Stimulated activated CD8-positive, alpha-beta memory T cell treated with anti-CD3 and anti-CD28 coated beads, Interleukin-12 subunit alpha, Interleukin-12 subunit beta, amount 100 ng/mL, for 4 hours (primary cell): ENCODE measurements around the gene SPCS2.
A peak's percentile ranks its signal among the peaks of the same experiment; 100 is the strongest.
"Not testable (repeated sequence)": the region's sequence is repeated elsewhere in the genome, so short reads cannot be mapped to it uniquely, and the experiment has no call there.

Experiments used
- DNase-seq: peaks from one replicate; pipeline ENCODE4 v3.0.0-alpha.2; 2020; ENCODE audit warnings: low read depth

Gene SPCS2

GRCh38 chr11:75001686-75002085 lies 52.6 kb downstream of the SPCS2 start:
- no peak for DNase-seq

DNA sequence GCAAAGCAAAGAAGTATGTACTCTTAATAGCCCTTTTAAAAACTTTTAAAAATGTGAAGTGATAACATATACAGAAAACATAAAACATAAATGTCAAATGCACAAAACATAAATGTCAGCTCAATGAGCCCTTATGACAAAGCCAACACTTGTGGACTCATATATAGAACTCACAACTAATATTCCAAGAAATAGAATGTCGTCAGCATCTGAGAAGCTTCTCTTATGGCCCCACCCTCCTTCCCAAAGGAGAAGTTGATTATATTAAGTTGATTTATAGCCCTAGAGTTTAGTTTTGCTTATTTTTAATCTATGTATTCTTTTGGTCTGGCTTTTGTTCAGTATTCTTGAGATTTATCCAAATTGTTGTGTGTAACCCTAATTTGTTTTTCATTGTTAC lies 53.5 kb downstream of the SPCS2 start:
- DNase-seq: no peak

DNA sequence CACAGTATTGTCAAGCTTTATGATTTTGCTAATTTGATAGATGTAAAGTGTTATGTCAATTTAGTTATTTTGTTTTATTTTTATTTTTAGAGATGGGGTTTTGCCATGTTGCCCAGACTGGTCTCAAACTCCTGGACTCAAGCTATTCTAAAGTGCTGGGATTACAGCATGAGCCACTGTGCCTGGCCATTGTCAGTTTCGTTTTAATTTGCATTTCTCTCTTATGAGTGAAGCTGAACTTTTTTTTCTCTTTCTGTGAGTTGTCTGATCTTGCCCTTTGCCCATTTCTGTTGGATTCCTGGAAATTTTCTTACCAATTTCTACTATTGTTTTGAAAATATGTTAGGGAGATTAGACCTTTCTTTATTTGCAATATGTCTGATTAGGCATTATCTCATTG lies 55.1 kb downstream of the SPCS2 start:
- DNase-seq: no peak

DNA sequence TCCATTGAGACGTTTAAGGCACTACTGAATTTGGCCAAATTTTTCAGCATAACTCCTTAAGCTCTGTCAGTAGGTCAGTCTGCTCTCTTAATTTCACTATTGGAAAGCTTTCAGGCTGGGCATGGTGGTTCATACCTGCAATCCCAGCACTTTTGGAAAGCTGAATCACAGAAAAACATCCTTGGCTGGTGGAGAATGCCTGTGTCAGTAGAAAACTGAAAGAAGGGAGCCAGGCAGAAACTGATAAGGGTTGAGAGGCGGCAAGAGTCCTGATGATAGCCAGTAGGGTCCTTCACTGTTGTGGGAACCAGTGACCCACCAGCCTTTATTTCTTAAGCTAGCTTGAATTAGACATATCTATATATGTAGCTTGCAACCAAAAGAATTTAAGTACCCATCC lies 62.3 kb downstream of the SPCS2 start:
- no peak for DNase-seq

DNA sequence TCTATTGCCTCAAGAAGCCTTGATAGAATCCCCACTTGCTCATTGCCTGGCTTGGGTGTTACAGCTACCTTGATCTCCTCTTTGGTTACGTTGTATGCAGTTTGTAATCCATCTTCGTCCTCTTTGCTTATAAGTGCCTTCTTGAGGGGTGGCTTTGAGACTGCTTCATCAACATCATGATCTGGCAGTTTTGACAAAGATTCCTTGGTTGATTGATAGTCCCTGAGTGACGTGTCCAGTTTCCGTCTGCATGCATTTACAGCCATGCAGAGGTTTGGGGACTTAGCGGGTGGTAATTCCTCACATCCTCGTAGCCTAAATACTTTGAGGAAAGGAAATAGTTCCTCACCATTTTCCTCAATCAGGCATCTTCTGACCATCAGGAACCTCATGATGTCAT lies 62.8 kb downstream of the SPCS2 start:
- DNase-seq: no peak

DNA sequence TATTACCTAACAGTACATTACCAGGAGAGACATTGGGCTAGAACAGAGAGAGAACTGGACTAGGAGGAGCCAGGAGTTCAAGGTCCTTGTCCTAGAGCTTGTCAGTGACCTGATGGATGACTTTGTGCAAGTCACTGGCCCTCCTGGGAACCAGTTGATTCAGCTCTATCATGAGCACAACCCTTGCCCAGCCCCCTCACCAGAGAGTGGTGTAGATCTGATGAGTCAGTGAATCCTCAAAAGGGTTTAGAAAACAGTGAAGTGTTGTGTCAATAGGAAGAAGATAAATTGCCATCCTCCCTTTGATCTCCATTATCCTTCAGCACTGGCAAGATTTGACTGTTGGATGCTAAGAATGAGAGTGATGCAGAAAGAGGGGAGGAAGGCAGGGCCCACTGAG lies 64.0 kb downstream of the SPCS2 start:
- no peak for DNase-seq

GRCh38 chr11:75014129-75014528 lies 65.1 kb downstream of the SPCS2 start:
- no peak for DNase-seq

DNA sequence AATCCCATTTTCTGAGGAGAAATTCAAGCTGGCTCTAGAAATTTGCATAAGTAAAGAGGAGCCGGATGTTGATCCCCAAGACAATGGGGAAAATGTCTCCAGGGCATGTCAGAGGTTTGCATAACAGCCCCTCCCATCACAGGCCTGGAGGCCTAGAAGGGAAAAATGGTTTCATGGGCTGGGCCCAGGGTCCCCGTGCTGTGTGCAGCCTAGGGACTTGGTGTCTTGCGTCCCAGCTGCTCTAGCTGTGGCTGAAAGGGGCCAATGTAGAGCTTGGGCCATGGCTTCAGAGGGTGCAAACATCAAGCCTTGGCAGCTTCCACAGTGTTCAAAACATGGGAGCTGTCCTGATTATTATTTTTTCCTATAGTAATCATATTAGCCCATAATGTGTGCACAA lies 70.1 kb downstream of the SPCS2 start:
- not testable (repeated sequence) for DNase-seq

GRCh38 chr11:75020328-75020727 lies 71.3 kb downstream of the SPCS2 start:
- not testable (repeated sequence) for DNase-seq

DNA sequence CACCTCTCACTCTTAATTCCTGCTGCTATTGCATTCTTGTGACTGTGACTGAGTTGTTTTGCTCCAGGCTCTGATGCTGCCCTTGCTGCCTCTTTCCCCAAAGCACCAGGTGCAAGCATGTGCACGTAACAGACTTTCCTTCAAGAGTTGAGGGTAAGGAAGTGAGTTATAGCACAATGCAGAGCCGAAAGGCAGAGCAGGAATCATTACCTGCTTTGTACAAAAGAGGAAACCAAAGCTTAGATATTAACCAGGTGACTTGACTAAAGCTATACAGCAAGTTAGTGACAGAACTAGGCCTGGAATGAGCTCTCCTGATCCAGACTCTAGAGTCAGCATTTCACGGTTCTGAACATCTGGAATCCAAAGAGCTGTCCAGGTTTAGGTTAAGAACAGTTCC lies 73.2 kb downstream of the SPCS2 start:
- DNase-seq: no peak

DNA sequence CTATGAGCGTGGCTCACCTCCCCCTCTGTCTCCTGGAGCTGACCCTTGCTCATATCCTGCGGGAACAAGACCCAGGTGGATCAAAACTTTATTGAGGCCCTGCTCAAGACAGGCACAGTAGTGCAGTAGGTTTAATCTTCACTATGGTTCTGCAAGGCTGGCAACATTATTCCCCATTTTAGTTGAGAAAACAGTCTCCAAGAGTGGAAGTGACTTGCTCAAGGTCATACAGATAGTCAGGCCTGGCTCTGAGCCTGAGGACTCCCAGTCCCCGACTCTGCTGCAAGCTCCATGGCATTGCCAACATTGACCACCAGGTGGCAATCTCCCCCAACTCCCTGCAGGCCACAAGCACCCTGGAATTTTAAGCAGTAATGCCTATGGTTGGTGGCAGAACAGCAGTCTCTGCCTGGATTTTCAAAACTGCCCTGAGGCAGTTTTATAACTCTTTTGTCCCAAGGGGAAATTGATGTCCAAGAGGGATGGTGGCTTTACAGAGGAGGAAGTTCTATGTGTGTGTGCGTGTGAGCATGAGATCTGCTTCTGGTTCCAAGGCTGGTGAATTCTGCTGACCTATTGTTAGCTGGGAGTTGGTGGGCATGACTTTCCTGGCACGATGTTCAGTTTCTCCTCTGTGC lies 73.8 kb downstream of the SPCS2 start:
- DNase-seq: peak; percentile 46

DNA sequence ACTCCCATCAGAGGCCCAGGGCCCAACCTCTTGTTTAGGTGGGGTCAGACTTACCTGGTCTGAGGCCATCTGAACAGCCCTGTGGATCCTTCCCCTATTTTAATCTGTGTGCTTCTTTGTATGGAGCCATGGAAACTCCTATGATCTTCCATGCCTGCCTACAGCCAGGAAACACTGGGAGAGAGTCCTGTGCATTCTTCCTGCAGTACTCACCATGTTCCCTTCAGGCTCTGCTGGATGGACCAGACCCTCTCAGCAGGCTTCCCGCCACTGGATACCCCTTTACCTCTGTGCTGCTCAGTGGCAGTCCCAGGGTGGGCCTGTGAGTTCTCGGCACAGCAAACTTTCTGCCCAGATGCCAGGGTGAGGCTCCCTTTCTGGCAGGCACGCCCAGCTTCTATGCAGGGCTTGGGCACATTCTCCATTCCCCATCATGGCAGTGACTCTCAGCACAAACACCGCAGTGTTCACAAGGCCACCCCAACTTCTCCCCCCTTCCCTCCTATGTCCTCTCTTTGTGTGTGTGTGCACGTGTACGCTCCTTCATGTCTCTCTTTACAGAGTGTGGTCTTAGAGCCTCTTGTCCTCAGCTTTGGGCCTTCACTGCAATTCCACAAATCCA lies 74.5 kb downstream of the SPCS2 start:
- DNase-seq: no peak

DNA sequence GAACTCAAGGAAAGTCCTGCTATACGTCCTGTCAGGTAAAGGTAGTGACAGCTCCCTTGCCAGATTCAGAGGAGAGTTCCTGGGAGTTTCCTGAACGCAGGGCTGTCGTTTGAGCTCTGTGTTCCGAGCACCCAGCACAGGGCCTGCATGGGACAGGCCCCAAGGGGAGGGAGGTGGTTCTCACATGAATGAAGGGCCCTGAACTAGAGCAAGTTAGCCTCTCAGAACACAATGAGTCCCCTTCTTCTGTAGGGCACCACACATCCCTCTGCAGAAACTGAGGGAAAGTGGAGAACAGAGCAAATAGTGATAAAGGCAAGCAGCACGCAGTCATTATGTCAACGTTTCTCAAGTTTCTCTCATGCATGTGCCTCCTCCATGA lies 75.0 kb downstream of the SPCS2 start:
- DNase-seq: no peak

DNA sequence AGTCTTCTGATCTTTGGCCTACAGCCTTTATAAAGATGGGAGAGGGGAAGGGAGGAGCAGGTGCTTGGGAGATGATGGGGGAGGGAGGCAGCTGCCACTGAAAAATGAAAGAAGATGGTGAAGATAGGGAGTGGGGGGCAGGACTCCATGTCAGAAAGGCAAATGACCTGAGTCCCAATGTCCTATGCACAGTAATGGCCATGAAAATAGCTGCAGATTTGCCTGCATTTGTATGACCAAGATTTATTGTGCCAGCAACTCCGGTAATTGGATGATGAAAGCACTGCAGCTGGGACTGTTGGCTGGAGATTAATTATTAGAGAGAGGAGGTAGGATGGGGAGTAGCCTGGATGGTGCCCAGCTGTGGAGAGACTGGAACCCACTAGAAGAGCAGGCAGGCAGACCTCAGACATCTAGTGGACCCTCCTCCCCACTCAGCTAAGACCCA lies 75.7 kb downstream of the SPCS2 start:
- no peak for DNase-seq

- DNase-seq: no peak
Observed at GRCh38 chr11:75025561-75025960, 76.5 kb downstream of the SPCS2 start.

- no peak for DNase-seq
Observed at GRCh38 chr11:75028321-75028720, 79.3 kb downstream of the SPCS2 start.
